Panc1 (cell line): ENCODE measurements around the gene ZNF609. TPM values are rescaled to one million over a fixed set of nuclear protein-coding genes. Genes with fewer than 3 reads are reported as not detected.

Source experiments
- ATAC-seq: fragments of 200-7000 bp; cut with Tn5 transposase; 2 replicates; pipeline ENCODE4 v1.9.1; 2020; ENCODE audit warnings: mild to moderate bottlenecking, moderate library complexity
- BruUV-seq: library from RNA; stranded (reverse); fragments of 400-500 nt; replicated peaks from 2 replicates; lab custom pipeline; 2021; lab: Mats Ljungman, UMichigan
- CTCF ChIA-PET: fragments of 300-600 bp; sonication (Branson Sonifier 250); formaldehyde crosslinking; loops from one replicate; lab custom pipeline; 2022; ENCODE audit warnings: antibody characterized with exemption; lab: Charles Lee
- POLR2A ChIA-PET: fragments of 300-600 bp; sonication (Branson Sonifier 250); formaldehyde crosslinking; loops from one replicate; lab custom pipeline; 2022; ENCODE audit warnings: antibody characterized with exemption; lab: Charles Lee
- DNase-seq: peaks from one replicate; pipeline ENCODE4 v3.0.0-alpha.2; 2010; ENCODE audit warnings: low read depth, low spot score
- H3K27ac ChIP-seq: 2 replicates; pipeline ENCODE4 v1.5.1; 2011; ENCODE audit warnings: mild to moderate bottlenecking, low read length, inconsistent platforms
- H3K27me3 ChIP-seq: fragments of 200-500 bp; sonication (Bioruptor generic); 2 replicates; pipeline ENCODE4 v1.6.0; 2014; ENCODE audit warnings: low read length, inconsistent platforms; ENCODE audit not compliant: control insufficient read depth, insufficient read depth
- H3K36me3 ChIP-seq: fragments of 200-500 bp; sonication (Bioruptor generic); 2 replicates; pipeline ENCODE4 v1.5.1; 2014; ENCODE audit warnings: inconsistent platforms, mild to moderate bottlenecking, low read length, moderate library complexity; ENCODE audit not compliant: control insufficient read depth, insufficient read depth
- H3K4me1 ChIP-seq: 2 replicates; pipeline ENCODE4 v1.5.1; 2011; ENCODE audit warnings: inconsistent platforms, mild to moderate bottlenecking, low read length, moderate library complexity; ENCODE audit not compliant: control insufficient read depth, insufficient read depth
- H3K4me3 ChIP-seq, 2 experiments: 2 replicates each; pipeline ENCODE4 v1.5.1; 2011 to 2012; ENCODE audit warnings: low read depth in 2 of 2, low read length in 2 of 2, mild to moderate bottlenecking in 2 of 2, inconsistent platforms in 1 of 2, moderate library complexity in 1 of 2
- H3K9me3 ChIP-seq: fragments of 200-500 bp; sonication (Bioruptor generic); 2 replicates; pipeline ENCODE4 v1.5.1; 2014; ENCODE audit warnings: low read depth, mild to moderate bottlenecking, inconsistent platforms, low read length, moderate library complexity; ENCODE audit not compliant: control insufficient read depth, insufficient read depth
- POLR2AphosphoS5 ChIP-seq: IDR thresholded peaks from 2 replicates; pipeline ENCODE4 v1.6.1; 2012; ENCODE audit warnings: mild to moderate bottlenecking, low read depth, low read length, moderate library complexity
- SIN3A ChIP-seq: IDR thresholded peaks from 2 replicates; pipeline ENCODE4 v1.6.1; 2012; ENCODE audit warnings: low read depth, mild to moderate bottlenecking, low read length, moderate library complexity, borderline replicate concordance; ENCODE audit not compliant: insufficient read depth
- TCF7L2 ChIP-seq: IDR thresholded peaks from 2 replicates; pipeline ENCODE4 v1.6.1; 2011; ENCODE audit warnings: mild to moderate bottlenecking, low read depth, low read length, inconsistent platforms
- in situ Hi-C: cut with HindIII; loops from 2 replicates; pipeline ENCODE4 v1.10.0; 2016; ENCODE audit warnings: low sequenced_read_pairs, low pct_unique_long_range_greater_than_20kb
- intact Hi-C: fragments of 100-400 bp; cut with micrococcal nuclease; formaldehyde crosslinking; loops from one replicate; pipeline ENCODE4 v1.10.0; 2022; ENCODE audit not compliant: unreplicated experiment
- total RNA-seq: library from RNA; stranded (reverse); gene quantifications from one replicate; pipeline ENCODE4 v1.2.1, GENCODE V29; 2021; ENCODE audit not compliant: unreplicated experiment
- TF ChIP-seq, protein P1 (sequence below): fragments of 450-650 bp; IDR thresholded peaks from 2 replicates; pipeline ENCODE4 v1.5.1; 2017; ENCODE audit warnings: mild to moderate bottlenecking
- TF ChIP-seq, protein P2 (sequence below), 2 experiments: IDR thresholded peaks; 2 replicates each; pipeline ENCODE4 v1.6.1; 2011 to 2012; ENCODE audit warnings: low read depth in 2 of 2, control low read depth in 1 of 2, low read length in 1 of 2, mild to moderate bottlenecking in 1 of 2, moderate library complexity in 1 of 2; ENCODE audit not compliant: insufficient read depth in 1 of 2

The ZNF609 gene
- total RNA-seq, 1 experiment from 2014 or later: 47.2 TPM

DNA sequence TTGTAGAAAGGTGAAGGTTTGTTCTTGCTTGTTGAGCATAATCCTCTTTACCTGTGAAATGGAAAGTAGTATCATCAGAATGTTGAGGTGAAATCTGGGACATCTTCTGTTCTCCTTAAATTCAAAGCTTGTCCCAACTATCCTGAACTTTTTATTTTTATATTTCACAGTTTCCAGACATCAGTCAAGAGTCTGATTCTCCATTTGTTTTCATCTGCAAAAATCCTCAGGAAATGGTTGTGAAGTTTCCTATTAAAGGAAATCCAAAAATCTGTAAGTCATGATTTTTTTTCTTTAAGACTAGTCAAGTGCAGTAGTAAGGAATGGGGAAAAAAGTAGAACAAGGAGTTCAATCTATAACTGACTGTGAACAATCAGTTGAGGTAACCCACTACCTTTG lies 15.5 kb upstream of the ZNF609 start:
- ATAC-seq (no peak), DNase-seq (no peak)
- H3K4me3 ChIP-seq: no peak overlapping the region
- H3K36me3 ChIP-seq: no peaks in the 10 kb centered on the region
- no peaks in the 10 kb centered on the region for H3K9me3 ChIP-seq
- H3K27ac ChIP-seq: no peak overlapping the region
- TF ChIP-seq, protein P1, sequence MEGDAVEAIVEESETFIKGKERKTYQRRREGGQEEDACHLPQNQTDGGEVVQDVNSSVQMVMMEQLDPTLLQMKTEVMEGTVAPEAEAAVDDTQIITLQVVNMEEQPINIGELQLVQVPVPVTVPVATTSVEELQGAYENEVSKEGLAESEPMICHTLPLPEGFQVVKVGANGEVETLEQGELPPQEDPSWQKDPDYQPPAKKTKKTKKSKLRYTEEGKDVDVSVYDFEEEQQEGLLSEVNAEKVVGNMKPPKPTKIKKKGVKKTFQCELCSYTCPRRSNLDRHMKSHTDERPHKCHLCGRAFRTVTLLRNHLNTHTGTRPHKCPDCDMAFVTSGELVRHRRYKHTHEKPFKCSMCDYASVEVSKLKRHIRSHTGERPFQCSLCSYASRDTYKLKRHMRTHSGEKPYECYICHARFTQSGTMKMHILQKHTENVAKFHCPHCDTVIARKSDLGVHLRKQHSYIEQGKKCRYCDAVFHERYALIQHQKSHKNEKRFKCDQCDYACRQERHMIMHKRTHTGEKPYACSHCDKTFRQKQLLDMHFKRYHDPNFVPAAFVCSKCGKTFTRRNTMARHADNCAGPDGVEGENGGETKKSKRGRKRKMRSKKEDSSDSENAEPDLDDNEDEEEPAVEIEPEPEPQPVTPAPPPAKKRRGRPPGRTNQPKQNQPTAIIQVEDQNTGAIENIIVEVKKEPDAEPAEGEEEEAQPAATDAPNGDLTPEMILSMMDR: no peak
- TF ChIP-seq POLR2AphosphoS5 (no peak), TCF7L2 (no peak), SIN3A (no peak)
- TF ChIP-seq, protein P2, sequence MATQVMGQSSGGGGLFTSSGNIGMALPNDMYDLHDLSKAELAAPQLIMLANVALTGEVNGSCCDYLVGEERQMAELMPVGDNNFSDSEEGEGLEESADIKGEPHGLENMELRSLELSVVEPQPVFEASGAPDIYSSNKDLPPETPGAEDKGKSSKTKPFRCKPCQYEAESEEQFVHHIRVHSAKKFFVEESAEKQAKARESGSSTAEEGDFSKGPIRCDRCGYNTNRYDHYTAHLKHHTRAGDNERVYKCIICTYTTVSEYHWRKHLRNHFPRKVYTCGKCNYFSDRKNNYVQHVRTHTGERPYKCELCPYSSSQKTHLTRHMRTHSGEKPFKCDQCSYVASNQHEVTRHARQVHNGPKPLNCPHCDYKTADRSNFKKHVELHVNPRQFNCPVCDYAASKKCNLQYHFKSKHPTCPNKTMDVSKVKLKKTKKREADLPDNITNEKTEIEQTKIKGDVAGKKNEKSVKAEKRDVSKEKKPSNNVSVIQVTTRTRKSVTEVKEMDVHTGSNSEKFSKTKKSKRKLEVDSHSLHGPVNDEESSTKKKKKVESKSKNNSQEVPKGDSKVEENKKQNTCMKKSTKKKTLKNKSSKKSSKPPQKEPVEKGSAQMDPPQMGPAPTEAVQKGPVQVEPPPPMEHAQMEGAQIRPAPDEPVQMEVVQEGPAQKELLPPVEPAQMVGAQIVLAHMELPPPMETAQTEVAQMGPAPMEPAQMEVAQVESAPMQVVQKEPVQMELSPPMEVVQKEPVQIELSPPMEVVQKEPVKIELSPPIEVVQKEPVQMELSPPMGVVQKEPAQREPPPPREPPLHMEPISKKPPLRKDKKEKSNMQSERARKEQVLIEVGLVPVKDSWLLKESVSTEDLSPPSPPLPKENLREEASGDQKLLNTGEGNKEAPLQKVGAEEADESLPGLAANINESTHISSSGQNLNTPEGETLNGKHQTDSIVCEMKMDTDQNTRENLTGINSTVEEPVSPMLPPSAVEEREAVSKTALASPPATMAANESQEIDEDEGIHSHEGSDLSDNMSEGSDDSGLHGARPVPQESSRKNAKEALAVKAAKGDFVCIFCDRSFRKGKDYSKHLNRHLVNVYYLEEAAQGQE (IDR thresholded peaks at IDR 0.05; ENCODE audit: insufficient read depth in 1 of 2, low read depth in 2 of 2, low read length in 1 of 2): no peak
- H3K4me1 ChIP-seq: peaks cover 16% of the 10 kb centered on the region
- in situ Hi-C loops: no loop called here
- BruUV-seq: no TSS peak
- intact Hi-C loops: no loop called here
- H3K27me3 ChIP-seq: no peaks in the 10 kb centered on the region
- ChIA-PET POLR2A (no interaction called here), CTCF (interaction anchor here (0.6 to 0.7 kb wide), 2 partner anchors 232 to 237 kb away, joined by 5 to 13 read pairs; no protein-coding TSS in a partner anchor)

DNA sequence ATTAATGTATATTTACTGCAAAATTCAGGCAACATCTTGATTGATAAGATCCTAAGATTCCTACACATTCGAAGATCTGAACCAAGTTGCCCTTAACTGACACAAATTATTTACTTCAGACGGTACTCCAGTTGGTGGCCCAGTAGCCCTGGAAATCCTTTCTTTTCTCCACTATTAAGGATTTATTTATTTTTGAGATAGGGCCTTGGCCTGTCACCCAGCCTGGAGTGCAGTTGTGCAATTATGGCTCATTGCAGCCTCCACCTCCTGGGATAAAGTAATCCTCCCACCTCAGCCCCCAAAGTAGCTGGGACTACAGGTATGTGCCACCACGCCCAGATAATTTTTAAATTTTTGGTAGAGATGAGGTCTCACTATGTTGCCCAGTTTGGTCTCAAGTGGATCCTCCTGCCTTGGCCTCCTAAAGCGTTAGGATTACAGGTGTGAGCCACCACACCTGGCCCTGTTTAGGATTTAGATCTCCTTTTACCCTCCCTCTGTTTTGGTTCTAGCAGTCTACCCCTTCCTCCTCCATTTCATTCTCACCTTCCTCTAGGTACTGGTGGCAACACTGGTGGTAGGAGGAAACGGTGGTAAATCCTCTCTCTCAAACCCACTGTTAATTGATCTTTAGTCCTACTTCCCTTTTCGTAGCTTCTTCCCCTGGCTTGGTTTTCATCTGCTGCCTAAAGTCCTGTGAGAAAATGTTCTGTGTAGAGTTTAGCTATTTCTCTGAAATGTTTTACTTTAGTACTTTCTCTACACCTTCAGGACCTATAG lies 12.7 kb upstream of the ZNF609 start:
- in situ Hi-C loops (no loop called here), intact Hi-C loops (no loop called here)
- CTCF ChIA-PET: no interaction called here
- BruUV-seq: no TSS peak
- Histone ChIP-seq H3K27ac (no peak overlapping the region), H3K4me3 (no peak overlapping the region), H3K27me3 (no peaks in the 10 kb centered on the region), H3K36me3 (no peaks in the 10 kb centered on the region), H3K9me3 (no peaks in the 10 kb centered on the region), H3K4me1 (peaks cover 16% of the 10 kb centered on the region)
- DNase-seq (no peak), ATAC-seq (no peak)
- TF ChIP-seq TCF7L2: no peak
- TF ChIP-seq, protein P1: no peak
- TF ChIP-seq POLR2AphosphoS5: no peak
- TF ChIP-seq, protein P2 (IDR thresholded peaks at IDR 0.05; ENCODE audit: insufficient read depth in 1 of 2, low read depth in 2 of 2, low read length in 1 of 2): no peak
- no peak for TF ChIP-seq SIN3A
- POLR2A ChIA-PET: no interaction called here
